Endothelial cell of umbilical vein (primary cell): ENCODE results near the gene BCR. TPM values are rescaled to one million over a fixed set of nuclear protein-coding genes. Genes with fewer than 3 reads are reported as not detected.

Experiments
- BruUV-seq: library from RNA; stranded (reverse); fragments of 400-500 nt; replicated peaks from 2 replicates; lab custom pipeline; 2021; lab: Mats Ljungman, UMichigan
- CTCF ChIA-PET: fragments of 300-600, 350-600 bp; sonication (Branson Sonifier 250); formaldehyde crosslinking; loops from one replicate; lab custom pipeline; 2021; ENCODE audit warnings: antibody characterized with exemption, inconsistent platforms; lab: Charles Lee
- POLR2A ChIA-PET: fragments of 300-600, 350-600 bp; sonication (Branson Sonifier 250); formaldehyde crosslinking; loops from one replicate; lab custom pipeline; 2021; ENCODE audit warnings: antibody characterized with exemption, inconsistent platforms; lab: Charles Lee
- DNase-seq: peaks from one replicate; pipeline ENCODE4 v3.0.0-alpha.2; 2011; ENCODE audit warnings: low read depth, low spot score
- FAIRE-seq: peaks from 2 replicates; lab custom pipeline; 2011; peaks lifted over from hg19 to GRCh38; lab: Jason Lieb, UNC
- H2AFZ ChIP-seq: 2 replicates; pipeline ENCODE4 v1.6.0; 2012; ENCODE audit warnings: low read depth, low read length, control low read depth, inconsistent platforms
- H3K27ac ChIP-seq: 2 replicates; pipeline ENCODE4 v1.5.1; 2011; ENCODE audit warnings: low read depth, mild to moderate bottlenecking, control low read depth, low read length, moderate library complexity; ENCODE audit not compliant: insufficient read depth
- H3K27me3 ChIP-seq, 2 experiments: 2 replicates each; pipeline versions ENCODE4 v1.6.0 to v1.6.1; 2011; ENCODE audit warnings: low read length in 2 of 2, mixed read lengths in 1 of 2; ENCODE audit not compliant: control insufficient read depth in 2 of 2, insufficient read depth in 2 of 2
- H3K36me3 ChIP-seq, 2 experiments: 2 replicates in 1 of 2; 3 replicates in 1 of 2; pipeline ENCODE4 v1.5.1; 2011; ENCODE audit warnings: low read length in 2 of 2, mild to moderate bottlenecking in 1 of 2, moderate library complexity in 1 of 2; ENCODE audit not compliant: control insufficient read depth in 2 of 2, insufficient read depth in 2 of 2; ENCODE audit errors: extremely low read depth in 1 of 2
- H3K4me1 ChIP-seq: 3 replicates; pipeline ENCODE4 v1.5.1; 2011; ENCODE audit warnings: mild to moderate bottlenecking, low read length; ENCODE audit not compliant: control insufficient read depth, insufficient read depth; ENCODE audit errors: extremely low read depth
- H3K4me2 ChIP-seq: 2 replicates; pipeline ENCODE4 v1.6.1; 2011; ENCODE audit warnings: low read length, control low read depth, mixed read lengths; ENCODE audit not compliant: insufficient read depth
- H3K4me3 ChIP-seq, 3 experiments: fragments of 200-600 bp in 1 of 3; sonication (generic), shearing (Covaris generic) in 1 of 3; replicated peaks in 1 of 3; 2 replicates each; pipeline ENCODE4 v1.5.1; 2011 to 2016; ENCODE audit warnings: control low read depth in 3 of 3, low read length in 3 of 3, mild to moderate bottlenecking in 2 of 3, inconsistent platforms in 1 of 3, low read depth in 1 of 3, moderate library complexity in 1 of 3; ENCODE audit not compliant: insufficient read depth in 1 of 3
- H3K79me2 ChIP-seq: 2 replicates; pipeline ENCODE4 v1.6.0; 2012; ENCODE audit warnings: low read length, inconsistent platforms; ENCODE audit not compliant: control insufficient read depth, insufficient read depth
- H3K9ac ChIP-seq: replicated peaks from 2 replicates; pipeline ENCODE3; 2011; ENCODE audit warnings: low read length, control low read depth; ENCODE audit not compliant: insufficient read depth; ENCODE audit errors: extremely low read depth
- H3K9me1 ChIP-seq: replicated peaks from 3 replicates; pipeline ENCODE4 v1.6.0; 2011; ENCODE audit warnings: mild to moderate bottlenecking, low read length; ENCODE audit not compliant: control insufficient read depth, insufficient read depth; ENCODE audit errors: extremely low read depth
- H3K9me3 ChIP-seq: replicated peaks from 2 replicates; pipeline ENCODE4 v1.5.1; 2012; ENCODE audit warnings: low read length, inconsistent platforms; ENCODE audit not compliant: control insufficient read depth, insufficient read depth
- H4K20me1 ChIP-seq: replicated peaks from 2 replicates; pipeline ENCODE3; 2011; ENCODE audit warnings: mild to moderate bottlenecking, low read length; ENCODE audit not compliant: control insufficient read depth, insufficient read depth; ENCODE audit errors: extremely low read depth
- CTCF ChIP-seq, 2 donors: IDR thresholded peaks; 1 replicate in 1 of 2; 2 replicates in 1 of 2; pipeline ENCODE4 v1.5.1; 2011; ENCODE audit warnings: low read length in 2 of 2, mild to moderate bottlenecking in 2 of 2, moderate library complexity in 2 of 2, control low read depth in 1 of 2, inconsistent platforms in 1 of 2, low read depth in 1 of 2; ENCODE audit not compliant: insufficient read depth in 1 of 2; ENCODE audit errors: extremely low read depth in 1 of 2
- EZH2 ChIP-seq: IDR thresholded peaks from 2 replicates; pipeline ENCODE4 v1.6.1; 2012; ENCODE audit warnings: borderline replicate concordance, low read depth, mild to moderate bottlenecking, moderate library complexity, low read length, inconsistent platforms; ENCODE audit not compliant: severe bottlenecking
- FOS ChIP-seq: IDR thresholded peaks from 2 replicates; pipeline ENCODE4 v1.6.1; 2011; ENCODE audit warnings: mild to moderate bottlenecking, low read length, moderate library complexity, borderline replicate concordance; ENCODE audit not compliant: insufficient read depth
- GATA2 ChIP-seq: IDR thresholded peaks from 2 replicates; pipeline ENCODE4 v1.7.0; 2011; ENCODE audit warnings: low read depth, mild to moderate bottlenecking, moderate library complexity, mixed read lengths, low read length; ENCODE audit not compliant: insufficient read length, insufficient read depth
- JUN ChIP-seq: IDR thresholded peaks from 2 replicates; pipeline ENCODE4 v1.6.1; 2011; ENCODE audit warnings: borderline replicate concordance, low read depth; ENCODE audit not compliant: insufficient read length, insufficient read depth
- MAX ChIP-seq: IDR thresholded peaks from 2 replicates; pipeline ENCODE4 v1.6.1; 2011; ENCODE audit not compliant: insufficient read depth, insufficient read length
- MYC ChIP-seq: IDR thresholded peaks from one replicate; pipeline ENCODE4 v1.6.1; 2011; ENCODE audit warnings: mild to moderate bottlenecking, low read depth, low read length
- POLR2A ChIP-seq: IDR thresholded peaks from 2 replicates; pipeline ENCODE4 v1.6.1; 2012; ENCODE audit warnings: low read depth, mild to moderate bottlenecking, control low read depth, low read length
- POLR2AphosphoS5 ChIP-seq: IDR thresholded peaks from 2 replicates; pipeline ENCODE4 v1.6.1; 2012; ENCODE audit warnings: low read depth, mild to moderate bottlenecking, control low read depth, low read length, moderate library complexity; ENCODE audit not compliant: insufficient read depth
- dilution Hi-C: fragments of 300-500 bp; cut with MboI; formaldehyde crosslinking; loops from one replicate; pipeline ENCODE4 v1.15.0; 2019; ENCODE audit warnings: low sequenced_read_pairs; ENCODE audit not compliant: extremely low pct_ligation_motif_present
- intact Hi-C: fragments of 100-400 bp; cut with micrococcal nuclease; formaldehyde crosslinking; loops from one replicate; pipeline ENCODE4 v1.10.0; 2022
- polyA plus RNA-seq, 4 experiments: library from polyadenylated mRNA; depleted of rRNA in 3 of 4; stranded (reverse) in 3 of 4; unstranded in 1 of 4; fragments of >200 nt; gene quantifications; 2 replicates each; pipeline versions ENCODE4 v1.2.1 to v1.2.3, GENCODE V29; 2011 to 2012; ENCODE audit warnings: missing spikeins in 1 of 4
- total RNA-seq: library from RNA; stranded (reverse); gene quantifications from 2 replicates; pipeline ENCODE4 v1.2.3, GENCODE V29; 2021

The BCR gene
- total and polyA plus RNA-seq, 2 donors (not counting 3 experiments of a cell fraction or from before 2014, with no cell fraction given), result 129 to 141 TPM

GRCh38 chr22:23256171-23256932, 76.0 kb downstream of the BCR start:
- H3K79me2 ChIP-seq, result peaks cover 74% of the 10 kb centered on the region

More at GRCh38 chr22:23256171-23256932, 76.0 kb downstream of the BCR start:
- Histone ChIP-seq H3K9ac (no peak overlapping the region), H3K9me3 (no peaks in the 10 kb centered on the region), H3K4me1 (no peaks in the 10 kb centered on the region), H3K27me3 (no peaks in the 10 kb centered on the region), H2AFZ (no peak overlapping the region), H3K4me3 (no peak overlapping the region), H3K9me1 (no peaks in the 10 kb centered on the region), H3K27ac (no peak overlapping the region), H3K36me3 (peaks cover 10 to 54% of the 10 kb centered on the region in 2 experiments), H4K20me1 (no peaks in the 10 kb centered on the region), H3K4me2 (no peak overlapping the region)
- no peak for TF ChIP-seq EZH2
- TF ChIP-seq GATA2, result no peak
- TF ChIP-seq MAX, result no peak
- TF ChIP-seq MYC, result no peak
- no peak for TF ChIP-seq POLR2AphosphoS5
- TF ChIP-seq POLR2A, result no peak
- no peak for TF ChIP-seq CTCF (IDR thresholded peaks at IDR 0.05; ENCODE audit: extremely low read depth in 1 of 2, insufficient read depth in 1 of 2, low read depth in 1 of 2, low read length in 2 of 2)
- no peak for TF ChIP-seq JUN
- no peak for TF ChIP-seq FOS
- no TSS peak for BruUV-seq
- intact Hi-C loops (no loop called here), dilution Hi-C loops (no loop called here)
- ChIA-PET POLR2A (no interaction called here), CTCF (no interaction called here)
- DNase-seq, result no peak
- FAIRE-seq, result no peak
